WTC11 (cell line): ENCODE results near the gene SMCR8.

ENCODE experiments used
- CTCF ChIP-seq: fragments of 200-600 bp; IDR thresholded peaks from 2 replicates; pipeline ENCODE4 v1.8.0; 2022; ENCODE audit warnings: antibody characterized with exemption
- JUN ChIP-seq: sonication (generic); formaldehyde crosslinking; IDR thresholded peaks from 2 replicates; pipeline ENCODE4 v1.8.0; 2023; ENCODE audit warnings: mild to moderate bottlenecking, missing genetic modification reagents

- TF ChIP-seq CTCF, result no peak
- no peak for TF ChIP-seq JUN (CRISPR knock-in tag)
These were observed 59.1 kb downstream of the SMCR8 start for GRCh38 chr17:18374216-18374615.
